GM23248 (cell line): ENCODE data around the gene STK24.

Experiments
- EZH2 ChIP-seq: fragments of 200-600 bp; sonication (generic); IDR thresholded peaks from 2 replicates; pipeline ENCODE4 v1.6.1; 2018; ENCODE audit warnings: antibody characterized with exemption, mild to moderate bottlenecking; ENCODE audit not compliant: insufficient read depth, poor library complexity, severe bottlenecking
- EZH2phosphoT487 ChIP-seq: fragments of 200-600 bp; sonication (generic); IDR thresholded peaks from 2 replicates; pipeline ENCODE4 v1.6.1; 2018; ENCODE audit warnings: antibody characterized with exemption, moderate library complexity, mild to moderate bottlenecking, low read depth; ENCODE audit not compliant: insufficient read depth

DNA sequence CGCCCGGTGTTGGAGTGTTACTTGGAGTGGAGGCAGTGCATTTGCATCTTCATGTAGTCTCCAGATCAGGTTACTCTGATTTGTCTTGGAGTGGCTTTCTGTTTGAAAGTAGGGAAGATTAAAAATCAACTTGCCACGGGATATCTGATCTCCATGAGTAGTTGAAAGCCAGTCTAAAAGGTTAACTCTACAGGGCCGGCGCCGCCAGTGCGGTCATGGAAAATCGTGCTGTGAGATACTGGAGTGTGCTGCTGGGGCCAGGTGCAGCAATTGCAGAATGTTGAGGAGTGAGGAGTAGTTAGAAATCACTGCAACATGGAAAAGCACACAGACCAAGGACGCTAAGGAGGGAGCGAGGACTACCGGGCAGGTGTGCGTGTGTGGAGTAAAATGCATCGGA is 175.0 kb downstream of the STK24 start:
- TF ChIP-seq EZH2 (no peak), EZH2phosphoT487 (no peak)
